ENCODE measurements around the gene EARS2.
"Not testable (repeated sequence)": the region's sequence is repeated elsewhere in the genome, so short reads cannot be mapped to it uniquely, and the experiment has no call there.

EARS2 gene

GRCh38 chr16:23567602-23568001 is 10.5 kb upstream of the EARS2 start:
- no peak for DNase-seq (ENCODE audit: low read depth in 2 of 2)

- DNase-seq (ENCODE audit: low read depth in 2 of 2), result no peak
Measured at GRCh38 chr16:23566724-23567123, 9.6 kb upstream of the EARS2 start.

- no peak for DNase-seq (ENCODE audit: low read depth in 2 of 2)
Measured at GRCh38 chr16:23564575-23565363, 7.6 kb upstream of the EARS2 start.

GRCh38 chr16:23563186-23563585 is 6.0 kb upstream of the EARS2 start:
- DNase-seq (ENCODE audit: low read depth in 2 of 2), result no peak

- no peak for DNase-seq (ENCODE audit: low read depth in 2 of 2)
Measured at GRCh38 chr16:23562505-23562904, 5.4 kb upstream of the EARS2 start.

- DNase-seq (ENCODE audit: low read depth in 2 of 2), result no peak
Measured at GRCh38 chr16:23561586-23561985, 4.4 kb upstream of the EARS2 start.

GRCh38 chr16:23557779-23558702 is 891 bp upstream of the EARS2 start:
- DNase-seq (ENCODE audit: low read depth in 2 of 2), result no peak

GRCh38 chr16:23554536-23554935 is 2.6 kb downstream of the EARS2 start:
- DNase-seq (ENCODE audit: low read depth in 2 of 2), result no peak

GRCh38 chr16:23552161-23552560 is 5.0 kb downstream of the EARS2 start:
- no peak for DNase-seq (ENCODE audit: low read depth in 2 of 2)

- no peak for DNase-seq (ENCODE audit: low read depth in 2 of 2)
Measured at GRCh38 chr16:23549938-23550337, 7.2 kb downstream of the EARS2 start.

GRCh38 chr16:23544436-23544835 is 12.7 kb downstream of the EARS2 start:
- no peak for DNase-seq (ENCODE audit: low read depth in 2 of 2)

- DNase-seq (ENCODE audit: low read depth in 2 of 2), result not testable (repeated sequence)
Measured at GRCh38 chr16:23540817-23541178, 16.4 kb downstream of the EARS2 start.

- DNase-seq (ENCODE audit: low read depth in 2 of 2), result no peak
Measured at GRCh38 chr16:23539984-23540816, 16.9 kb downstream of the EARS2 start.

GRCh38 chr16:23538919-23539278 is 18.3 kb downstream of the EARS2 start:
- no peak for DNase-seq (ENCODE audit: low read depth in 2 of 2)

GRCh38 chr16:23537390-23537789 is 19.8 kb downstream of the EARS2 start:
- no peak for DNase-seq (ENCODE audit: low read depth in 2 of 2)

- no peak for DNase-seq (ENCODE audit: low read depth in 2 of 2)
Measured at GRCh38 chr16:23535901-23536300, 21.2 kb downstream of the EARS2 start.

GRCh38 chr16:23534868-23535860 is 22.0 kb downstream of the EARS2 start:
- DNase-seq (ENCODE audit: low read depth in 2 of 2), result no peak

GRCh38 chr16:23532448-23532847 is 24.7 kb downstream of the EARS2 start:
- DNase-seq (ENCODE audit: low read depth in 2 of 2), result no peak

- no peak for DNase-seq (ENCODE audit: low read depth in 2 of 2)
Measured at GRCh38 chr16:23530062-23530461, 27.1 kb downstream of the EARS2 start.

GRCh38 chr16:23528644-23529310 is 28.4 kb downstream of the EARS2 start:
- no peak for DNase-seq (ENCODE audit: low read depth in 2 of 2)
